Mucosa of descending colon (tissue), 3 donors: Measurements from ENCODE around the gene C14orf119. TPM values are rescaled to one million over a fixed set of nuclear protein-coding genes. Genes with fewer than 3 reads are reported as not detected.

Source experiments
- ATAC-seq: fragments of 200-7000 bp; cut with Tn5 transposase; one replicate; pipeline ENCODE4 v1.9.1; 2020; ENCODE audit warnings: mild to moderate bottlenecking, moderate library complexity
- DNase-seq, 3 donors: peaks; one replicate each; pipeline ENCODE4 v3.0.0-alpha.2; 2020
- H3K36me3 ChIP-seq: fragments of 200-600 bp; one replicate; pipeline ENCODE4 v1.8.0; 2021; ENCODE audit warnings: low read depth, mild to moderate bottlenecking
- H3K4me1 ChIP-seq: fragments of 200-600 bp; one replicate; pipeline ENCODE4 v1.8.0; 2021; ENCODE audit warnings: low read depth, mild to moderate bottlenecking
- H3K4me3 ChIP-seq: fragments of 200-600 bp; one replicate; pipeline ENCODE4 v1.8.0; 2021; ENCODE audit warnings: mild to moderate bottlenecking
- H3K9me3 ChIP-seq: fragments of 200-600 bp; one replicate; pipeline ENCODE4 v1.8.0; 2021; ENCODE audit warnings: mild to moderate bottlenecking
- intact Hi-C, 2 donors: fragments of 100-400 bp; cut with DNase I in 1 of 2; cut with micrococcal nuclease in 1 of 2; formaldehyde crosslinking; loops; one replicate each; pipeline versions ENCODE4 v1.11.0 to v1.11.1; 2022; cut with DNase I, micrococcal nuclease
- total RNA-seq, 3 donors: library from RNA; stranded (reverse); fragmentation: NEBNext Ultra II Directional in 2 of 3; extraction: Animal tissue kit (Norgen Biotek cat#: 25700) in 2 of 3; gene quantifications; one replicate each; pipeline versions ENCODE4 v1.2.1 to v1.2.4, GENCODE V29; 2021 to 2023
- TF ChIP-seq, protein P1 (sequence below): fragments of 200-600 bp; IDR thresholded peaks from one replicate; pipeline ENCODE4 v1.8.0; 2022; ENCODE audit warnings: antibody characterized with exemption, mild to moderate bottlenecking
- donor health status: DM: no; HTN: no; CAD: no; lungs with moderate emphysema.
- donor health status: DM: no; HTN: no; CAD: no.
- donor health status: DM: no; HTN: yes; CAD: no.

Gene C14orf119
- total RNA-seq, 3 donors from 2014 or later = 46.6 to 48.3 (median 48.0) TPM

DNA sequence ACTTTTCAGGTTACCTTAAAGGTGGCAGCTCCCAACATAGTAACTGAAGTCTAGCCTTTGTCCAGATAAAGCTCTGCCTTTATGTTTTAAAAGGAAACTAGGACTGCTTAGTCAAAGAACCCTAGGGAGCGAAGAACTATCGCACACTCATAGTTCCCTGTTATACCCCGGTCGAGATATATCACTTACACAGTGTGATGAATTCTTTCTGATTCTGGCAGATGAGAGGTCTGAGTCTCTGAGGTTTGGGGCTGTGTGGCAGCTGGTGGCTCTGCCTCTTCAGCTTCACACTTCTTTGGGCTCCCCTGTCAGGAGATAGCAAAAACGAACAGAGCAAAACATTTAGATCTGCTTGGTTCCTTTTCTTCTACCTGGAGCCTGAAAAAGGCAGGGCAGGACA is 17.3 kb upstream of the C14orf119 start:
- TF ChIP-seq, protein P1, sequence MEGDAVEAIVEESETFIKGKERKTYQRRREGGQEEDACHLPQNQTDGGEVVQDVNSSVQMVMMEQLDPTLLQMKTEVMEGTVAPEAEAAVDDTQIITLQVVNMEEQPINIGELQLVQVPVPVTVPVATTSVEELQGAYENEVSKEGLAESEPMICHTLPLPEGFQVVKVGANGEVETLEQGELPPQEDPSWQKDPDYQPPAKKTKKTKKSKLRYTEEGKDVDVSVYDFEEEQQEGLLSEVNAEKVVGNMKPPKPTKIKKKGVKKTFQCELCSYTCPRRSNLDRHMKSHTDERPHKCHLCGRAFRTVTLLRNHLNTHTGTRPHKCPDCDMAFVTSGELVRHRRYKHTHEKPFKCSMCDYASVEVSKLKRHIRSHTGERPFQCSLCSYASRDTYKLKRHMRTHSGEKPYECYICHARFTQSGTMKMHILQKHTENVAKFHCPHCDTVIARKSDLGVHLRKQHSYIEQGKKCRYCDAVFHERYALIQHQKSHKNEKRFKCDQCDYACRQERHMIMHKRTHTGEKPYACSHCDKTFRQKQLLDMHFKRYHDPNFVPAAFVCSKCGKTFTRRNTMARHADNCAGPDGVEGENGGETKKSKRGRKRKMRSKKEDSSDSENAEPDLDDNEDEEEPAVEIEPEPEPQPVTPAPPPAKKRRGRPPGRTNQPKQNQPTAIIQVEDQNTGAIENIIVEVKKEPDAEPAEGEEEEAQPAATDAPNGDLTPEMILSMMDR = no peak
- Histone ChIP-seq H3K4me1 (no peaks in the 10 kb centered on the region), H3K36me3 (peaks cover 5% of the 10 kb centered on the region), H3K4me3 (no peak overlapping the region), H3K9me3 (no peaks in the 10 kb centered on the region)
- DNase-seq (no peak), ATAC-seq (no peak)
- intact Hi-C loops = no loop called here

DNA sequence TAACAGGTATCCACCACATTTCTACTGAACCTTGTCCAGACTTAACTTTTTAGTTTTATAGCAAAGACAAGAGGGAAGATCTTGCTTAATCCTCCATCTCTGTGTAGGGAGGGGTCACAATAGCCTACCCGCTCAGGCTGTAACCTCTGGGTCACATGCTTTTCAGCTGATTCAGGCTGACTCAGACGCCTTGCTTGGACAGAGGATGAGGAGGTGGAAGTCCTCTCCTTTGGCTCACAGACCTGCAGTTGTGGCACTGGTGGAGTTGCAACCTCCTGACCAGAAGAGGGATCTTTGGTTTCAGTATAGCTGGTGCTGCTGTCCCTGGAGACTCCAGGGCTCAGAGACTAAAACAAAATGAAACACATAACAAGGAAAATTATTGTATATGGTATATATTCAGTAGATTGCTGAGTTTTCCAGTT is 16.6 kb upstream of the C14orf119 start:
- H3K4me3 ChIP-seq = no peak overlapping the region
- TF ChIP-seq, protein P1 = no peak
- intact Hi-C loops = no loop called here
- H3K4me1 ChIP-seq = no peaks in the 10 kb centered on the region
- peak; percentile 92 for ATAC-seq
- peak in 1 of 3 donors; percentile 58 for DNase-seq
- H3K36me3 ChIP-seq = peaks cover 5% of the 10 kb centered on the region
- H3K9me3 ChIP-seq = no peaks in the 10 kb centered on the region

DNA sequence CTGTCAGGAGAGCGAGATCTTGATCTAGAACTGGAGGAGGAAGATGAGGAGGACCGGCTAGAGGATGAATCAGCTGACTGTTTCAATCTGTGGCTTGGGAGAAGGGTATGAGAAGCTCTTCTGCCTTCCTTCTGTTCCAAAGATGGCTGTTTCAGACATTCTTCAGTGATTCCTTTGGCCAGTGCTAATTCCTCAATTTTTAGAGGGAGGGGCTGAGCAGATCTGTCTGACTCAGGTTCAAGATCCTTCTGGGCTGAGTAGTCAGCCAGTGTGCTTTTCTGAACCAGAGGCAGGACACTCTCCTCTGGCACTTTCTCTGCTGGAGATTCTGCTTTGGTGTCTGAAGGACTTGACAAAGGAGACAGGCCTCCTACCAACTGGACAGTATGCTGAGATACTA is 15.6 kb upstream of the C14orf119 start:
- no peak for ATAC-seq
- Histone ChIP-seq H3K4me3 (no peak overlapping the region), H3K9me3 (no peaks in the 10 kb centered on the region), H3K36me3 (peaks cover 9% of the 10 kb centered on the region), H3K4me1 (no peaks in the 10 kb centered on the region)
- TF ChIP-seq, protein P1 = no peak
- intact Hi-C loops = no loop called here
- DNase-seq = no peak

DNA sequence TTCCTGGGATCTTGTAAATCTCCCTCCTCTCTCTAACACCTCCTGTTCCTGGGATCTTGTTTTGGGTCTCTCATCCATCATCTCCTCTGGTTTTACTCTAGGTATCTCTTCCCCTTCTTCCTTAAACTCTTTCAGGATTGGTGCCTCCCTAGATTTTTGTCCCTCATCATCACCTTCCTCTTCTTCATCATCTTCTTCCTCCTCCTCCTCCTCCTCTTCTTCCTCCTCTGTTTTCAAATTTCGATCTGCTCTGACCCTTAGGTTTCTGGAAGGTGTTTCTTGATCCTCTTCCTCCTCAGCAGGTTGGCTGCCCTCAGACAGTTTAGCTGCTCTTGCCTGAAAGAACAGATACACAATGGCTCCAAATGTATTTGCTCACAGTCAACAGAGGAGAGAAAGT is 14.8 kb upstream of the C14orf119 start:
- Histone ChIP-seq H3K9me3 (no peaks in the 10 kb centered on the region), H3K4me1 (no peaks in the 10 kb centered on the region), H3K36me3 (peaks cover 12% of the 10 kb centered on the region), H3K4me3 (no peak overlapping the region)
- TF ChIP-seq, protein P1 = no peak
- no peak for DNase-seq
- intact Hi-C loops = no loop called here
- no peak for ATAC-seq

DNA sequence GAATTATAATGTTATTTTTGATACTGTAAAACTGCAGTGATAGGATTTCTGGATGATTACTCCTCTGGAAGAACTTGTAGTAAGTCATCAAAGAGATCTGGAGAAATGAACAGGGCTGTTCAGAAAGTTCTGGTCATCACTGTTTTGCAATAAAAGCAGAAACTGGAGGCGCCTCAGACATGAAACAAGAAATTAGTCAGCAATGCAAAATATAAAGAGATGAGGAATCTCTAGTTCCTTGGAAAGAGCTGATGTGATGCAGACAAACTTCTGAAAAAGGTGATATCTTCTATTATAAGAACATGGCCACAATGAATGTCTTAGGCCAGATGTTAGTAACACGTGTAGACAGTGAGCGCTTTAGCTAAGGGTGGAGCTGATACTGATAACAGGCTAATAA is 9.8 kb upstream of the C14orf119 start:
- Histone ChIP-seq H3K4me3 (no peak overlapping the region), H3K9me3 (no peaks in the 10 kb centered on the region), H3K36me3 (peaks cover 14% of the 10 kb centered on the region), H3K4me1 (no peaks in the 10 kb centered on the region)
- no peak for ATAC-seq
- DNase-seq = no peak
- intact Hi-C loops = no loop called here
- TF ChIP-seq, protein P1 = no peak

DNA sequence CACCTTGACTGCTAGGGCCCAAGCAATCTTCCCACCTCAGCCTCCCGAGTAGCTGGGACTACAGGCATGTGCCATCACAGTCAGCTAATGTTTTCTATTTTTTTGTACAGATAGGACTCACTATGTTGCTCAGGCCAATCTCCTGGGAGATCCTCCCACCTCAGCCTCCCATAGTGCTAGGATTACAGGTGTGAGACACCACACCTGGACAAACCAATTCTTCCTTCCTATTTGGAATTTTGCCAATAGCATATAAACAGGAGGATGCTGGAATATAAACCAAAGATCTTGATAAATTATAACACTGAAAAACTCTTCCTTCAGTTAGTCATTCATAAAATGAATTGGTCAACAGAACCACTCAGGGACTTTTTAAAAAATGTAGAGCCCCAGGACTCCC is 8.7 kb upstream of the C14orf119 start:
- no peaks in the 10 kb centered on the region for H3K4me1 ChIP-seq
- DNase-seq (no peak), ATAC-seq (peak; percentile 57)
- no peak overlapping the region for H3K4me3 ChIP-seq
- TF ChIP-seq, protein P1 = no peak
- H3K36me3 ChIP-seq = peaks cover 14% of the 10 kb centered on the region
- intact Hi-C loops = no loop called here
- H3K9me3 ChIP-seq = no peaks in the 10 kb centered on the region
